HTERT RPE-1 (cell line): Measurements from ENCODE around the gene PEAK1.
"Not testable (repeated sequence)": the region's sequence is repeated elsewhere in the genome, so short reads cannot be mapped to it uniquely, and the experiment has no call there.

Experiments
- in situ Hi-C: fragments of 300-500 bp; cut with MboI; formaldehyde crosslinking; loops from 4 replicates; pipeline ENCODE4 v1.14.3; 2020; ENCODE audit warnings: low sequenced_read_pairs

PEAK1 gene

GRCh38 chr15:77311618-77312398 is 108.1 kb downstream of the PEAK1 start:
- in situ Hi-C loops, result no loop called here

- in situ Hi-C loops, result no loop called here
These were observed 108.9 kb downstream of the PEAK1 start for GRCh38 chr15:77311020-77311419.

- in situ Hi-C loops, result no loop called here
These were observed 110.5 kb downstream of the PEAK1 start for GRCh38 chr15:77309392-77309791.

GRCh38 chr15:77305953-77306352 is 114.0 kb downstream of the PEAK1 start:
- in situ Hi-C loops, result no loop called here

- in situ Hi-C loops, result no loop called here
These were observed 123.0 kb downstream of the PEAK1 start for GRCh38 chr15:77296773-77297337.

- in situ Hi-C loops, result no loop called here
These were observed 124.5 kb downstream of the PEAK1 start for GRCh38 chr15:77295446-77295845.

- in situ Hi-C loops, result no loop called here
These were observed 126.8 kb downstream of the PEAK1 start for GRCh38 chr15:77292969-77293558.

GRCh38 chr15:77291107-77291506 is 128.8 kb downstream of the PEAK1 start:
- in situ Hi-C loops, result no loop called here

GRCh38 chr15:77287385-77287784 is 132.5 kb downstream of the PEAK1 start:
- in situ Hi-C loops, result no loop called here

GRCh38 chr15:77285057-77285997 is 134.6 kb downstream of the PEAK1 start:
- in situ Hi-C loops, result no loop called here

GRCh38 chr15:77282333-77282732 is 137.6 kb downstream of the PEAK1 start:
- in situ Hi-C loops, result no loop called here

GRCh38 chr15:77276943-77277342 is 143.0 kb downstream of the PEAK1 start:
- in situ Hi-C loops, result no loop called here

- in situ Hi-C loops, result no loop called here
These were observed 143.8 kb downstream of the PEAK1 start for GRCh38 chr15:77276096-77276495.

- in situ Hi-C loops, result not testable (repeated sequence)
These were observed 146.8 kb downstream of the PEAK1 start for GRCh38 chr15:77273136-77273535.

GRCh38 chr15:77266708-77267386 is 153.1 kb downstream of the PEAK1 start:
- in situ Hi-C loops, result no loop called here

- in situ Hi-C loops, result no loop called here
These were observed 164.5 kb downstream of the PEAK1 start for GRCh38 chr15:77255385-77255784.

GRCh38 chr15:77251662-77252061 is 168.2 kb downstream of the PEAK1 start:
- in situ Hi-C loops, result no loop called here

- in situ Hi-C loops, result no loop called here
These were observed 172.8 kb downstream of the PEAK1 start for GRCh38 chr15:77247116-77247515.

GRCh38 chr15:77243716-77244401 is 176.0 kb downstream of the PEAK1 start:
- in situ Hi-C loops, result no loop called here

- in situ Hi-C loops, result no loop called here
These were observed 176.8 kb downstream of the PEAK1 start for GRCh38 chr15:77243135-77243534.
